GM23338 (cell line): Measurements from ENCODE around the gene PRPF6. TPM values are rescaled to one million over a fixed set of nuclear protein-coding genes. Genes with fewer than 3 reads are reported as not detected.

ENCODE experiments used
- ATAC-seq: fragments of 200-7000 bp; cut with Tn5 transposase; 3 replicates; pipeline ENCODE4 v1.9.1; 2020
- DNase-seq: peaks from one replicate; pipeline ENCODE4 v3.0.0-alpha.2; 2015; ENCODE audit warnings: low spot score
- H2AFZ ChIP-seq: fragments of 200-600 bp; sonication (generic); 2 replicates; pipeline ENCODE4 v1.8.0; 2016; ENCODE audit warnings: antibody characterized with exemption, mild to moderate bottlenecking, moderate library complexity
- H3F3A ChIP-seq: fragments of 200-600 bp; sonication (generic); replicated peaks from 2 replicates; pipeline ENCODE4 v1.8.0; 2017; ENCODE audit warnings: antibody characterized with exemption, mixed run types, low read depth
- H3K27ac ChIP-seq: fragments of 200-600 bp; sonication (generic); 2 replicates; pipeline ENCODE4 v1.6.1; 2016; ENCODE audit warnings: low read depth
- H3K27me3 ChIP-seq: fragments of 200-600 bp; sonication (generic); 2 replicates; pipeline ENCODE4 v1.8.0; 2016; ENCODE audit warnings: mild to moderate bottlenecking, mixed run types, moderate library complexity; ENCODE audit not compliant: insufficient read depth
- H3K36me3 ChIP-seq: fragments of 200-600 bp; sonication (generic); 2 replicates; pipeline ENCODE4 v1.8.0; 2016; ENCODE audit warnings: mild to moderate bottlenecking; ENCODE audit not compliant: insufficient read depth
- H3K4me1 ChIP-seq: fragments of 200-600 bp; sonication (generic); 2 replicates; pipeline ENCODE4 v1.8.0; 2016; ENCODE audit warnings: mild to moderate bottlenecking, moderate library complexity; ENCODE audit not compliant: insufficient read depth
- H3K4me2 ChIP-seq: fragments of 200-600 bp; sonication (generic); 2 replicates; pipeline ENCODE4 v1.7.1; 2017; ENCODE audit warnings: mixed run types
- H3K4me3 ChIP-seq: fragments of 200-600 bp; sonication (generic); 2 replicates; pipeline ENCODE4 v1.6.1; 2016; ENCODE audit warnings: mixed run types
- H3K79me2 ChIP-seq: fragments of 200-600 bp; sonication (generic); replicated peaks from 2 replicates; pipeline ENCODE4 v1.8.0; 2017; ENCODE audit warnings: mild to moderate bottlenecking; ENCODE audit not compliant: insufficient read depth
- H3K9me2 ChIP-seq: fragments of 200-600 bp; sonication (generic); 2 replicates; pipeline ENCODE4 v1.8.0; 2017; ENCODE audit not compliant: insufficient read depth
- H4K20me1 ChIP-seq: fragments of 200-600 bp; sonication (generic); replicated peaks from 2 replicates; pipeline ENCODE4 v1.8.0; 2017; ENCODE audit warnings: mild to moderate bottlenecking; ENCODE audit not compliant: insufficient read depth
- H3K27ac Mint-ChIP-seq: 2 replicates; pipeline ENCODE4 v1.8.0; 2020; ENCODE audit warnings: inconsistent platforms, mild to moderate bottlenecking, moderate library complexity, mixed read lengths
- H3K27me3 Mint-ChIP-seq: 3 replicates; pipeline ENCODE4 v1.8.0; 2022; ENCODE audit warnings: low read depth, mild to moderate bottlenecking, moderate library complexity, mixed read lengths, inconsistent platforms; ENCODE audit not compliant: insufficient read depth, poor library complexity
- H3K36me3 Mint-ChIP-seq: 3 replicates; pipeline ENCODE4 v1.8.0; 2021; ENCODE audit warnings: low read depth, mild to moderate bottlenecking, inconsistent platforms, moderate library complexity, mixed read lengths
- H3K4me1 Mint-ChIP-seq: 3 replicates; pipeline ENCODE4 v1.8.0; 2020; ENCODE audit warnings: mild to moderate bottlenecking, inconsistent platforms, mixed read lengths
- H3K4me3 Mint-ChIP-seq: 3 replicates; pipeline ENCODE4 v1.8.0; 2021; ENCODE audit warnings: moderate library complexity, mild to moderate bottlenecking, inconsistent platforms, mixed read lengths
- H3K9me3 Mint-ChIP-seq: 3 replicates; pipeline ENCODE4 v1.8.0; 2020; ENCODE audit warnings: moderate library complexity, mild to moderate bottlenecking, inconsistent platforms, mixed read lengths
- CREB1 ChIP-seq: fragments of 250-450 bp; sonication (Bioruptor Pico); IDR thresholded peaks from 2 replicates; pipeline ENCODE4 v1.5.0; 2020; ENCODE audit warnings: low read depth, mild to moderate bottlenecking, moderate library complexity
- CTCF ChIP-seq, 2 experiments: fragments of 200-600 bp in 1 of 2; sonication (generic) in 1 of 2; conservative IDR thresholded peaks; 2 replicates each; pipeline versions ENCODE4 v1.5.1 to v1.6.1; 2016 to 2017; ENCODE audit warnings: antibody characterized with exemption in 2 of 2, low read depth in 2 of 2, mild to moderate bottlenecking in 2 of 2, moderate library complexity in 1 of 2
- ETS1 ChIP-seq: IDR thresholded peaks from 2 replicates; pipeline ENCODE4 v1.6.1; 2016; ENCODE audit warnings: antibody characterized with exemption
- EZH2 ChIP-seq: fragments of 200-600 bp; sonication (generic); IDR thresholded peaks from one replicate; pipeline ENCODE4 v1.8.0; 2017; ENCODE audit warnings: antibody characterized with exemption, mild to moderate bottlenecking, low read depth; ENCODE audit not compliant: unreplicated experiment
- EZH2phosphoT487 ChIP-seq: fragments of 200-600 bp; sonication (generic); IDR thresholded peaks from one replicate; pipeline ENCODE4 v1.8.1; 2018; ENCODE audit warnings: antibody characterized with exemption; ENCODE audit not compliant: unreplicated experiment
- JUNB ChIP-seq: IDR thresholded peaks from one replicate; pipeline ENCODE4 v1.6.1; 2016; ENCODE audit warnings: antibody characterized with exemption; ENCODE audit not compliant: unreplicated experiment
- NANOG ChIP-seq: IDR thresholded peaks from 2 replicates; pipeline ENCODE4 v1.6.1; 2016; ENCODE audit warnings: antibody characterized with exemption, borderline replicate concordance
- POLR2AphosphoS5 ChIP-seq: IDR thresholded peaks from 2 replicates; pipeline ENCODE4 v1.6.1; 2016; ENCODE audit warnings: antibody characterized with exemption, low read depth
- REST ChIP-seq: IDR thresholded peaks from one replicate; pipeline ENCODE4 v1.6.1; 2018; ENCODE audit warnings: antibody characterized with exemption; ENCODE audit not compliant: unreplicated experiment
- STAT1 ChIP-seq: IDR thresholded peaks from one replicate; pipeline ENCODE4 v1.6.1; 2016; ENCODE audit warnings: antibody characterized with exemption; ENCODE audit not compliant: unreplicated experiment
- ZNF114 ChIP-seq: fragments of 250-450 bp; sonication (Bioruptor Pico); IDR thresholded peaks from 2 replicates; pipeline ENCODE4 v1.5.0; 2020; ENCODE audit warnings: mild to moderate bottlenecking, moderate library complexity
- ZNF331 ChIP-seq: fragments of 250-450 bp; sonication (Bioruptor Pico); IDR thresholded peaks from 2 replicates; pipeline ENCODE4 v1.5.0; 2020; ENCODE audit warnings: low read depth, mild to moderate bottlenecking, moderate library complexity
- ZNF462 ChIP-seq: fragments of 250-450 bp; sonication (Bioruptor Pico); IDR thresholded peaks from 2 replicates; pipeline ENCODE4 v1.5.0; 2020; ENCODE audit warnings: mild to moderate bottlenecking, moderate library complexity
- polyA plus RNA-seq: library from polyadenylated mRNA; unstranded; fragments of >200 nt; fragmentation: Nextera tagmentation; extraction: Ambion mirVana; gene quantifications from 2 replicates; pipeline ENCODE4 v1.2.1, GENCODE V29; 2016
- total RNA-seq: library from RNA; depleted of rRNA; stranded (reverse); fragments of >200 nt; shearing (Covaris generic); gene quantifications from 2 replicates; pipeline ENCODE4 v1.2.3, GENCODE V29; 2014

The PRPF6 gene
- total and polyA plus RNA-seq, 2 experiments from 2014 or later = 53.8 to 79.9 TPM

DNA sequence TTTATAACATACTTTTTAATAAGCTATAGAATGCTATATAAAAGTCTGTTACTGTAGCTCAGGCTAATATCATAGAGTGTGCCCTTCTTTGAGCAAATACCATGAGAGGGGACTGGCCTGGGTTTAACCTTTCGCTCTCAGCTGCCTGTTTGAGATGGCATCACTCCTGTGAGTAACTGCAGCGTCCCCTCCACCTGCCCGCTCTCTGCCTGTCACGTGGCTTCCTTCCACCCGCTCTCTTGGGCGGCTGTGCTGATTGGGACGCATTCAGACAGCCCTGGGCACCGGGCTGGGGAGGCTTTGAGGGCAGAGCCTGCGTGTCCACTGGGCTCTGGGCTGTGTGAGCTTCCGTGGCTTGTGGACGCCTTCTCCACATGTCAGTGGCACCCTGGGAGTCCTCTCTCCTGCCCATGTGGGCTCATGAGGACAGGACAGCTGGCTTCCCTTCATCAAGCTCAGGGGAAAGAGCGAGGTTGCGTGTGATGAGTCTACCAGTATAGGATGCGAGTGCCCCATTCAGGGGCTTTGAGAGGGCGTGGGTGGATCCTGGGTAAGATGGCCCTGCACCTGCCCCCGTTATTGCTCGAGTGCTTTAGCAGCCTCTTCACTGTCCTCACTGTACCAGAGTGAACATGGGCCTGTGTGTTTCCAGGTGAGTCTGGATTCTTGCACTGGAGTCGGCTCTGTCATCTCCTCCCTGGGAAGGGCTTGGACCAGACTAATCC lies 44.3 kb downstream of the PRPF6 start:
- no peak for ATAC-seq
- Histone ChIP-seq H2AFZ (no peak overlapping the region), H3K79me2 (no peaks in the 10 kb centered on the region), H3F3A (0 out of 2 replicates have a peak, but pooled peaks cover 6% of the 10 kb centered on the region), H3K27ac (no peak overlapping the region), H3K27me3 (no peaks in the 10 kb centered on the region), H3K4me3 (no peak overlapping the region), H4K20me1 (no peaks in the 10 kb centered on the region), H3K9me2 (no peaks in the 10 kb centered on the region), H3K4me2 (no peak overlapping the region), H3K4me1 (no peaks in the 10 kb centered on the region), H3K36me3 (peaks cover 5% of the 10 kb centered on the region; the same call in 1 of the 2 replicates)
- Mint-ChIP-seq H3K4me1 (no peaks in the 10 kb centered on the region; the same call in 2 of the 3 replicates), H3K27me3 (peaks cover 8% of the 10 kb centered on the region), H3K36me3 (peaks cover 79% of the 10 kb centered on the region), H3K9me3 (no peaks in the 10 kb centered on the region), H3K27ac (no peak overlapping the region), H3K4me3 (no peak overlapping the region)
- DNase-seq = no peak
- TF ChIP-seq ZNF331 (CRISPR knock-in tag) (no peak), ZNF462 (CRISPR knock-in tag) (no peak), STAT1 (no peak), EZH2 (no peak), NANOG (no peak), ETS1 (no peak), CREB1 (CRISPR knock-in tag) (no peak), EZH2phosphoT487 (no peak), POLR2AphosphoS5 (no peak), JUNB (no peak), REST (no peak), ZNF114 (no peak), CTCF (conservative IDR thresholded peaks at IDR 0.05; ENCODE audit: low read depth in 2 of 2) (no peak)
